HG03175 (cell line): Measurements from ENCODE around the gene DIAPH1.
A peak's percentile ranks its signal among the peaks of the same experiment; 100 is the strongest.

Source experiments
- ATAC-seq: cut with Tn5 transposase; IDR thresholded peaks from one replicate; pipeline ENCODE4 v1.9.1; 2021; ENCODE audit warnings: mild to moderate bottlenecking, moderate library complexity; ENCODE audit not compliant: unreplicated experiment

The DIAPH1 gene

DNA sequence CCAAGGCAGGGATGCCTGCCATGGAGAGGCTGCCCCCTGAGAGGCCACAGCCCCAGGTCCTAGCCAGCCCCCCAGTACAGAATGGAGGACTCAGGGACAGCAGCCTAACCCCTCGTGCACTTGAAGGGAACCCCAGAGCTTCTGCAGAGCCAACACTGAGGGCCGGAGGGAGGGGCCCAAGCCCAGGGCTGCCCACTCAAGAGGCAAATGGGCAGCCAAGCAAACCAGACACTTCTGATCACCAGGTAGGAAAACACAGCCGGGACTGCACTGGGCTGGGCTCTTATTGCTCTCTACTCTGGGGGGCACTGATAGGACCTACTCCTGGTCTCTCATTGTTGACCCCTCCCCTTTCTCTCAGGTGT, 21.2 kb upstream of the DIAPH1 start:
- no peak for ATAC-seq

- ATAC-seq, result no peak
Measured at GRCh38 chr5:141639357-141640050, 20.7 kb upstream of the DIAPH1 start.

- no peak for ATAC-seq
Measured at GRCh38 chr5:141638771-141639170, 20.0 kb upstream of the DIAPH1 start.

GRCh38 chr5:141637767-141638419, 19.1 kb upstream of the DIAPH1 start:
- ATAC-seq, result peak; percentile 35

DNA sequence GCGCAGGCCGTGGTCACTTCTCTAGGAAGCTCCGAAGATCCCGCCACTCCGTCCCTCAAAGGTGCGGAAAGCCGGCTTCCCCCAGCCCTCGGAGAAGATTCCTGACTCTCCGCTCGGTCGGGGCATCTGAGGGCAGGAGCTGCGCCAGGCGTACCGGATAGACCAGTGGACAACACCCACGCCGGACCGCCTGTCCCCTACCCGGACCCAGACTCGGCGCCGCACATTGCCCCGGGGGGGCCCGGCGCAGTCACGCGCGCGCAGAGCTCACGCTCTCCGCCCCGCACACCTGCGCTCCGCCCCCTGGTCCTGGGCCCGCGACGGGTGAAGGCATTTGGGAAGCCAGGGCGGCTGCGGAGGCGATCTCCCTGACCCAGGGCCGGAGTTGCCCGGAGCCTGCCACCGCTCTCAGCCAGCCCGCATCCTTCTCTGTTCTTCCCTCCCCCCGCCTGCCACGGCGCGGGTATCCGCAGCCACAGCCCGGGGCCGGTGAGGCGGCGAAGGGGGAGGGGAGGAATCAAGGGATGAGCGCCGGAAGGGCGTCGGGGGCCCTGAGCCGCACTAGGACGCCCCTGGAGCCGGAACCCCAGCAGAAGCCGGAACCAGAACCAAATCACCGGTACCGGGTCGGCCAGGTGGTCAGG, 18.4 kb upstream of the DIAPH1 start:
- ATAC-seq, result peak; percentile 26

DNA sequence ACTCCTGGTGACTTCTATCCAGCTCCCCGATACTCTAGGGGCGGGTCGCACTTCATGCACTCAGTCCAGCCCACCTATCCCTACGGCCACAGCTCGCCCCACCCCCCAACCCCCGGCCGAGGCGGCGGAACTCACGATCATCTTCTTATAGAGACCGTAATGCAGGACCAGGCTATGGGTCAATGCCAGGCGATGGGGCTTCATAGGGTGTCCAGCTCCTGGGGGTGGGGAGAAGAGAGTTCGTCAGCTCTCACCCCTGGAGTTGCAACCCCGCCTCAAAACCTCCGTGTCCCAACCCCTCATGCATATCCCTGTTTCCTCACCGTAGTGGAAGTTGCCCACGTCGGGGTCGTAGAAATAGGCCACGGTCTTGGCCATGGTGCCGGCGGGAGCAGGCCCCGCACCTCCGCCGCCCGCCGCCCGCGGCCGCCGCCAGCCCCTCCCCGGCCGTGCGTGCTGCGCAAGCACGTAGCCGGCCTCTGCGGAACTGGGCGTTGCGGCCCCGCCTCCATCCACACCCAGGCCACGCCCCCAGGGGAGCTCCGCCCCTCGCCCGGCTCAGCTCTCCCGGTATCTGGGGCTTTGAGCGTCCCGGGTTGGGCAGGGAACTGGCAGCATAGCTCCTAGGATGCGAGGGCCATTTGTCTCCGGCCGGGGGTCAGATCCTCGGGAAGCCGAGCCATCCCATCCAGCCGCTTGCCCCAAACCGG, 17.8 kb upstream of the DIAPH1 start, which contains the start of the genes HDAC3 and RELL2:
Gene HDAC3 (minus strand): TSS at position 437 of the 710 bp plus-strand sequence. CDS start 59 bp downstream, at position 378.
Gene RELL2 (plus strand): TSS at position 585 of the 710 bp plus-strand sequence. CDS start 1,229 bp downstream, outside the sequence.
- peak; percentile 79 for ATAC-seq

GRCh38 chr5:141636106-141636412, 17.3 kb upstream of the DIAPH1 start:
- no peak for ATAC-seq

DNA sequence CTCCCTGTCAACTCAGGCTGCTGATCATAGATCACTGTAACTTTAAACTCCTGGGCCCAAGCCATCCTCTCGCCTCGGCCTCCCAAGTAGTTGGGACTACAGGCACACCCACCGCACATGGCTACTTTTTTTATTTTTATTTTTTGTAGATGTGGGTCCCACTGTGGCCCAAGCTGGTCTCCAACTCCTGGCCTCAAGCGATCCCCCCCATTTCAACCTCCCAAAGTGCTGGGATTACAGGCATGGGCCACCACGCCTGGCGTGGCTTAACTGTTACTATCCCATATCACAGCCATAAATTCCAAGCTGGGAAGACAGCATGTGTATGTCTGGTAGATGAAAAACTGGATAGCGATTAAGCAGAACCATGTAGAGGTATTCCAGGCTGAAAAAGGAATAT, 16.8 kb upstream of the DIAPH1 start:
- ATAC-seq, result no peak

GRCh38 chr5:141634720-141635119, 15.9 kb upstream of the DIAPH1 start:
- no peak for ATAC-seq

DNA sequence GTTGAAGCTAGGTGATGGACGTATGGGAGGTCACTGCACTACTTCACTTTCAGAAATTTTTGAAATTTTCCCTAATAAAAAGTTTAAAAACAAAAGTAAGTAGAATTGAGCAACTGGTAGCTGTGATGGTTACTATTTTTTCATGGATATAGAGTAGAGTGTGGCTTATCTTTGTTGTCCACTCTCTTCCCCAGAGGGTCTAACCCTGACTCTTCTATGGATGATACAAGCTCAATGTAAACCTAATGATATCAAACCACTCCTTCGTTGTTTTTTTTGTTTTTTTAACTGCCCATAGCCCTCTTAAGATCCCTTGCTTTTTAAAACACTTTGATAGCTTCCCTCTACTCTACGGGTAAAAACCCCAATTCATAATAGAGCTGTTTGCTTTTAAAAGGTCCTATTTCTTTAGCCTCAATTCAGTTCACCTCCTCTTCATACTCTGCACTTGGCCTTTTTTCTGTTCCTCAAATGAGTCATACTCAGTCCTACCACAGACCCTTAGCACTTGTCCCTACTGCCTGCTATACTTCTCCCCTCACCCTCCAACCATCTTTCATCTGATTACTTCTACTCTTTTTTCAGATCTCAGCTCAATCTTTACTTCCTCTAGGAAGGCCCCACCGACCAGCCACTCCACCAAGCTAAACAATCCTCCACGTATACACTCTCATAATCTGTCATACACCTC, 15.2 kb upstream of the DIAPH1 start:
- peak; percentile 50 for ATAC-seq

DNA sequence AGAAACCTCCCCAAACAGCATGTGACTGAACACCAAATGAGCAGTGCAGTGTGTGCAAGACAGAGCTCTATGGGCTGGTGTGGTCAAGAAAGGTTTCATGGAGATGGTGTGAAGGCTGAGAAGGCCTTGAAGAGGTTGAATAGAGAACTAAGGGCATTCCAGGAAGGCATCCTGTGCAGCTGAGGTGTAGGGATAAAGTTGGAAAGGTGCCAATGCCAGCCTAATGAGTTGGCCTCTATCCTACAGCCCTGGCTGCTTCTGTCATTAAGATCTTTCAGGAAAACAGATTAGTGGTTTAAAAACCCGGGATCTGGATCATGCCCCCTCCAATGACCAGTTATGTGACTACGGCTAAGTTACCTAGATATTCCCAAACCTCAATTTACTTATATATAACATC, 13.8 kb upstream of the DIAPH1 start:
- no peak for ATAC-seq

- ATAC-seq, result no peak
Measured at GRCh38 chr5:141630570-141631140, 11.9 kb upstream of the DIAPH1 start.

GRCh38 chr5:141628175-141628788, 9.5 kb upstream of the DIAPH1 start:
- no peak for ATAC-seq

- no peak for ATAC-seq
Measured at GRCh38 chr5:141623611-141624010, 4.8 kb upstream of the DIAPH1 start.

DNA sequence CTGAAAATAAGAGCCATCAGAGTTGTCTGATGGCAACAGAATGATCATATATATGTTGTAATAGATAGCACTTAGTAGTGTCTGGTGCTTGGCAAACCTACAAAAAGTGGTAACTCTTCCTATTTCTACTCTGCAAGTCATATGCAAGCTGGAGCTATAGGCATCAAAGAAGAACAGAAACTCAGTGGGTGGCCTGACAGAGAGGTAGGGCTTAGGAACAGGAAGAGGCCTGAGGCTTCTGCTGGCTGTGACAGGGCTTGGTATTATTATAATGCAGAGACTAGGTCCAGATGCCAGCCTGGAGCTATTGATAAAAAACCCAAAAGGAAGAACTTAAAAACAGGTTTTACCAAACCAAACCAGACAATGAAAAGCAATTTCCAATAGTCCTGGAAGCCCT, 4.4 kb upstream of the DIAPH1 start:
- peak; percentile 38 for ATAC-seq

DNA sequence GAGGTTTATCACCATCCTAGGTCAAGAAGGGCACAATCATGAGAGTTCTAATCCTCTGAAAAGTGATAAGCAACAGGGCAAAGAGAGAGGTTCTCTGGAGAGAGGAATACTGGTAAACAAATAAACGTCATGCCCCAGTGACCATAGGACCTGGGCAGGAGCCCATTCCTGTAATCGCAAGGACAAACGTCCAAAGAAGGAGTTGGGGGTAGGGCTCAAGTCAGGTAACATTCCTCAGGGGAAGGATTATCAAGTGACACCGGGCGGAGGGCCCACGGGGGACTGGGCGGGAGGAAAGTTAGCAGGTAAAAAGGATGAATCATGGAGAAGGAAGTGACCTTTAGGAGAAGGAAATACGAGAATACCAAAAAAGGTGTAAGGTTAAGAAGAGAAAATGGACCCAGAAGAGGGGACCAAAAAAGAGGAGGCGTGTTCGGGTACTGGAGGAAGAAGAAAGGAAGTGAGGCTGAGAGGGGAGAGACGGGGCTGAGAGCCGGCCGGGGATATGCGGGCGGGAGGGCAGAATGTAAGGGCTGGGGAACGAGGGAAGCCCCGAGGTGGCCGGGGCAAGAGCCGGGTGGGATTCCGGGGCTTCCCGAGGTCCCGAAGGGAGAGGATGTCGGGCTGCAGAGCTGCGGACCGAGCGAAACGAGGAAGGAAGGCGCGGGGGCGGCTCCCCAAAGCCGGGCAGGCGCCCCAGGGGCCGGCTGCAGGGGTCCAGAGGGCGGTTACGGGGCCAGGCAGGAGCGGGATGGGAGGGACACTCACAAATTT, 583 bp downstream of the DIAPH1 start:
- ATAC-seq, result peak; percentile 37

DNA sequence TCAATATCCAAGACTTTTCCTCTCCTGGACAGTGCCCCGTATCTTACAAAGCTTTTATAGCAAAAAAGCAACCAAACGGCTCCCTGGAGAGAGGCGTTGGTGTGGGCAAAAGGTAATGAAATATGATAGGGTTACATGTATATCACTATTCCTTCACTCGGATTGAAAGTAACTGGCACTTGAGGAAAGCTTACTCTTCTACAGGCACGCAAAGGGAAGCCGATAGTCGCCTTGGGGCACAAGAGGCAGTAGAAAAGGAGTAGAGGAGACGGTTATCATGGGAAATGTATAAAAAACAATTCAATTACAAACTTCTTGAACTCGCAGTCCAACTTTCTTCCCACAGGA, 1.1 kb downstream of the DIAPH1 start:
- ATAC-seq, result no peak

DNA sequence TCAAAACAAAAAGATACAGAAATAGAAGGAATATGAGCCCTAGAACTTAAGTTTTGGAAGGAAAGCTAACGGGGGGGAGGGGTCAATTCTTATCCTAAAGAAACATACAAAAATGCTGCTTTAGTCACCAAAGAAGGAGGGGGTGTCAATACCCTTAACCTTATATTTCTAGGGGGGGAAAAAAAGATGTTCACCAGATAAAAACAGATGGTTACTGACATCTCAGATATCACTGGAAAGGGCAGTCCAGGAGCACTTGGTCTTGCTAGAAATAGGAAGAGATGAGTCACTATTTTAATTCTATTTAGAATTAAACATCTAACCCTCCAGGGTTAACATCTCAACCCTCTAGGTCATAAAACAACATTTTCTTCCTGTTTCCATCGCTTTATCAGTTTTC, 1.7 kb downstream of the DIAPH1 start:
- no peak for ATAC-seq

DNA sequence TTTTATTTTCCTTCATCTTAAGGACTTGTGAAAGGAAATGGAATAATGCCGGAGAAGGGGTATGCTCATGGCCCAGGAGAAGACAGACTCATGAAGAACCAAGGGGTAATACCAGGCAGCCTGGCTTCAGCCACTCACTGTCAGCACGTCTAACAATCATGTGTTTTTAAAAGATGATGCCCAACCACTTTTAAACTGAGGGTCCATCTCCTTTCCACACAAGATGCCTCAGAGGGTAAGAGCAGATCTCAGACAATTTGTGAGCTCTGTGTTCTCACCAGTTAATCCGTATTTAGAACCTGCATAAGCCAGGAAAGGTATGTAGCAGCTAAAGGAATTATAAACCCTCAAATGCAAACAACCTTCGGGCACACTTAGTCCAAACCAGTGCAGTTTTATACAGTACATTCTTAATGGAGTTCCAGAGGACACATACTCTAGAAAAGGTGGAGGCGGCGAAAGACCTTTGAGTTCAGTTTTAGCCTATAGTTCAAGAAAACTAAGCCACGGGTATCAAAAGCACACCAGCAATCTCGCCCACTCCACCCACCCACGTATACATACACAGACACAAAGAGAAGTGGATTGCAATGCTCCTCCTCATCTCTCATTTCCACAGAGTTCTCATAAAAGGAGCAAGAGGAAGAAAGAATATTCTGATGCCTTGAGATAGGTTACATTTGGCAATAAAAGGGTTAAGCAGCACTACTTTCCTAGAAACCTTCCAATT, 2.6 kb downstream of the DIAPH1 start:
- ATAC-seq, result no peak
